A172 (cell line): ENCODE measurements around the gene PNISR. TPM values are rescaled to one million over a fixed set of nuclear protein-coding genes. Genes with fewer than 3 reads are reported as not detected.

Source experiments
- total RNA-seq: library from RNA; depleted of rRNA; stranded (reverse); fragments of >200 nt; shearing (Covaris generic); gene quantifications from 2 replicates; pipeline ENCODE4 v1.2.3, GENCODE V29; 2014; rRNA removed

Gene PNISR
- total RNA-seq, 1 experiment from 2014 or later: 56.6 TPM

Other genes with a start within 250 kb of the PNISR start
- 8.1 and 10.9 TPM in 2 replicates for gene FAXC, start 75.6 kb downstream of the PNISR start, total RNA-seq
- gene COQ3, start 31.1 kb downstream of the PNISR start, total RNA-seq: 16.7 and 21.4 TPM in 2 replicates
- 14.7 and 16.2 TPM in 2 replicates for gene USP45, start 90.1 kb upstream of the PNISR start, total RNA-seq
- gene CCNC, start 143.4 kb upstream of the PNISR start, total RNA-seq: 93.1 and 102 TPM in 2 replicates
- gene PRDM13, start 181.5 kb upstream of the PNISR start, total RNA-seq: not detected in 2 replicates